Testis (tissue), 2 donors: ENCODE results near the gene SHOC2.

ENCODE experiments used
- CTCF ChIP-seq, 3 experiments: fragments of 450-650 bp in 2 of 3; fragments of 200-600 bp in 1 of 3; sonication (generic) in 1 of 3; IDR thresholded peaks; one replicate each; pipeline ENCODE4 v1.5.1; 2016 to 2019; ENCODE audit warnings: antibody characterized with exemption in 3 of 3, mild to moderate bottlenecking in 2 of 3, moderate library complexity in 1 of 3
- POLR2A ChIP-seq: fragments of 450-650 bp; IDR thresholded peaks from one replicate; pipeline ENCODE4 v1.6.1; 2017; ENCODE audit warnings: antibody characterized with exemption, mild to moderate bottlenecking, moderate library complexity

GRCh38 chr10:110927461-110927860 lies 8.1 kb downstream of the SHOC2 start:
- no peak for TF ChIP-seq POLR2A
- TF ChIP-seq CTCF (IDR thresholded peaks at IDR 0.05): no peak
